Liver (tissue), 9 donors: ENCODE measurements around the gene RAF1. TPM values are rescaled to one million over a fixed set of nuclear protein-coding genes. Genes with fewer than 3 reads are reported as not detected.

Experiments used
- DNase-seq: peaks from one replicate; pipeline ENCODE4 v3.0.0-alpha.2; 2017; ENCODE audit warnings: low spot score
- H3K27ac ChIP-seq, 2 donors: one replicate each; pipeline ENCODE4 v1.7.0; 2013; ENCODE audit warnings: inconsistent platforms in 2 of 2, low read length in 2 of 2, control low read depth in 1 of 2, low read depth in 1 of 2, mild to moderate bottlenecking in 1 of 2
- H3K27me3 ChIP-seq, 4 donors: one replicate each; pipeline versions ENCODE4 v1.6.1 to v1.7.0; 2013; ENCODE audit warnings: low read length in 3 of 4, inconsistent platforms in 1 of 4, mild to moderate bottlenecking in 1 of 4, moderate library complexity in 1 of 4; ENCODE audit not compliant: control insufficient read depth in 4 of 4, insufficient read depth in 4 of 4
- H3K36me3 ChIP-seq, 4 donors: one replicate each; pipeline versions ENCODE4 v1.6.1 to v1.7.0; 2013; ENCODE audit warnings: low read length in 3 of 4, mild to moderate bottlenecking in 3 of 4, low read depth in 1 of 4, moderate library complexity in 1 of 4; ENCODE audit not compliant: control insufficient read depth in 4 of 4, insufficient read depth in 3 of 4
- H3K4me1 ChIP-seq, 4 donors: one replicate each; pipeline versions ENCODE4 v1.6.1 to v1.7.0; 2013; ENCODE audit warnings: low read length in 3 of 4, mild to moderate bottlenecking in 3 of 4, moderate library complexity in 1 of 4; ENCODE audit not compliant: control insufficient read depth in 4 of 4, insufficient read depth in 4 of 4
- H3K4me3 ChIP-seq, 3 donors: one replicate each; pipeline versions ENCODE4 v1.6.1 to v1.7.0; 2013; ENCODE audit warnings: low read length in 3 of 3, control low read depth in 1 of 3, low read depth in 1 of 3, mild to moderate bottlenecking in 1 of 3
- H3K9ac ChIP-seq, 2 donors: one replicate each; pipeline ENCODE4 v1.7.0; 2013; ENCODE audit warnings: low read length in 2 of 2, mild to moderate bottlenecking in 2 of 2, moderate library complexity in 2 of 2, control low read depth in 1 of 2, low read depth in 1 of 2
- H3K9me3 ChIP-seq, 4 donors: one replicate each; pipeline versions ENCODE4 v1.6.1 to v1.7.0; 2013; ENCODE audit warnings: low read length in 3 of 4; ENCODE audit not compliant: control insufficient read depth in 4 of 4
- FOXA1 ChIP-seq: IDR thresholded peaks from 2 replicates; pipeline ENCODE4 v1.6.1; 2016; ENCODE audit warnings: antibody characterized with exemption
- FOXA2 ChIP-seq: IDR thresholded peaks from 2 replicates; pipeline ENCODE4 v1.6.1; 2016; ENCODE audit warnings: antibody characterized with exemption
- GABPA ChIP-seq, 2 donors: IDR thresholded peaks in 1 of 2; conservative IDR thresholded peaks in 1 of 2; 2 replicates each; pipeline ENCODE4 v1.6.1; 2016; ENCODE audit warnings: antibody characterized with exemption in 2 of 2, mild to moderate bottlenecking in 1 of 2, moderate library complexity in 1 of 2
- HNF4G ChIP-seq: IDR thresholded peaks from 2 replicates; pipeline ENCODE4 v1.6.1; 2016; ENCODE audit warnings: antibody characterized with exemption
- JUND ChIP-seq, 2 donors: IDR thresholded peaks; 2 replicates each; pipeline ENCODE4 v1.6.1; 2016; ENCODE audit warnings: antibody characterized with exemption in 2 of 2
- MAX ChIP-seq: IDR thresholded peaks from 2 replicates; pipeline ENCODE4 v1.6.1; 2016; ENCODE audit warnings: antibody characterized with exemption
- NR2F2 ChIP-seq: IDR thresholded peaks from 2 replicates; pipeline ENCODE4 v1.6.1; 2016; ENCODE audit warnings: antibody characterized with exemption
- RAD21 ChIP-seq, 2 donors: IDR thresholded peaks; 2 replicates each; pipeline ENCODE4 v1.6.1; 2016; ENCODE audit warnings: antibody characterized with exemption in 2 of 2, mild to moderate bottlenecking in 2 of 2
- RXRA ChIP-seq, 2 donors: IDR thresholded peaks; 2 replicates each; pipeline ENCODE4 v1.6.1; 2017 to 2018; ENCODE audit warnings: antibody characterized with exemption in 2 of 2, mild to moderate bottlenecking in 1 of 2
- SP1 ChIP-seq: IDR thresholded peaks from 2 replicates; pipeline ENCODE4 v1.6.1; 2018; ENCODE audit warnings: antibody characterized with exemption, mild to moderate bottlenecking
- TAF1 ChIP-seq: conservative IDR thresholded peaks from 2 replicates; pipeline ENCODE4 v1.6.1; 2016; ENCODE audit warnings: antibody characterized with exemption, mild to moderate bottlenecking
- WGBS: extraction: QIAGEN DNeasy Blood & Tissue Kit; methylation state at CpG from one replicate; pipeline ENCODE4 v1.1.7; 2013; 5-methylcytosine and 5-hydroxymethylcytosine counted together
- polyA plus RNA-seq, 2 donors: library from polyadenylated mRNA; stranded (reverse) in 1 of 2; unstranded in 1 of 2; fragments of 200-250 nt in 1 of 2; fragments of >200 nt in 1 of 2; fragmentation: Nextera tagmentation in 1 of 2; extraction: Ambion mirVana in 1 of 2; gene quantifications; one replicate each; pipeline versions ENCODE4 v1.2.1 to v1.2.3, GENCODE V29; 2013 to 2015
- total RNA-seq, 2 donors: library from RNA; depleted of rRNA; stranded (reverse); fragments of >200 nt; gene quantifications; one replicate each; pipeline ENCODE4 v1.2.3, GENCODE V29; 2014
- TF ChIP-seq, protein P1 (sequence below): fragments of 150-350 bp; IDR thresholded peaks from 2 replicates; pipeline ENCODE4 v1.5.1; 2017; ENCODE audit warnings: improper control_type of control experiment, low read depth, low read length; ENCODE audit not compliant: missing input control
- TF ChIP-seq, protein P2 (sequence below): IDR thresholded peaks from 2 replicates; pipeline ENCODE4 v1.6.1; 2016; ENCODE audit warnings: antibody characterized with exemption, mild to moderate bottlenecking
- TF ChIP-seq, protein P3 (sequence below): IDR thresholded peaks from 2 replicates; pipeline ENCODE4 v1.6.1; 2016; ENCODE audit warnings: antibody characterized with exemption
- donor health status: healthy.
- donor health status: healthy.
- donor health status: healthy.
- donor health status: healthy.
- donor health status: healthy.

RAF1 gene
- total and polyA plus RNA-seq, 4 donors, result 44.3 to 92.3 (median 63.2) TPM

GRCh38 chr3:12591456-12591855, 72.5 kb downstream of the RAF1 start:
- no peak overlapping the region for H3K4me3 ChIP-seq
- no peaks in the 10 kb centered on the region for H3K27me3 ChIP-seq
- no peaks in the 10 kb centered on the region for H3K4me1 ChIP-seq
- DNase-seq, result no peak
- no peaks in the 10 kb centered on the region for H3K9me3 ChIP-seq
- H3K27ac ChIP-seq, result no peak overlapping the region
- WGBS, result 96% methylated on average over 6 of the region's 6 CpGs
- TF ChIP-seq NR2F2, result no peak
- TF ChIP-seq, protein P1, sequence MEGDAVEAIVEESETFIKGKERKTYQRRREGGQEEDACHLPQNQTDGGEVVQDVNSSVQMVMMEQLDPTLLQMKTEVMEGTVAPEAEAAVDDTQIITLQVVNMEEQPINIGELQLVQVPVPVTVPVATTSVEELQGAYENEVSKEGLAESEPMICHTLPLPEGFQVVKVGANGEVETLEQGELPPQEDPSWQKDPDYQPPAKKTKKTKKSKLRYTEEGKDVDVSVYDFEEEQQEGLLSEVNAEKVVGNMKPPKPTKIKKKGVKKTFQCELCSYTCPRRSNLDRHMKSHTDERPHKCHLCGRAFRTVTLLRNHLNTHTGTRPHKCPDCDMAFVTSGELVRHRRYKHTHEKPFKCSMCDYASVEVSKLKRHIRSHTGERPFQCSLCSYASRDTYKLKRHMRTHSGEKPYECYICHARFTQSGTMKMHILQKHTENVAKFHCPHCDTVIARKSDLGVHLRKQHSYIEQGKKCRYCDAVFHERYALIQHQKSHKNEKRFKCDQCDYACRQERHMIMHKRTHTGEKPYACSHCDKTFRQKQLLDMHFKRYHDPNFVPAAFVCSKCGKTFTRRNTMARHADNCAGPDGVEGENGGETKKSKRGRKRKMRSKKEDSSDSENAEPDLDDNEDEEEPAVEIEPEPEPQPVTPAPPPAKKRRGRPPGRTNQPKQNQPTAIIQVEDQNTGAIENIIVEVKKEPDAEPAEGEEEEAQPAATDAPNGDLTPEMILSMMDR, result no peak
- no peak overlapping the region for H3K9ac ChIP-seq
- peaks cover 2 to 56% (median 46%) of the 10 kb centered on the region in 4 donors for H3K36me3 ChIP-seq

- Histone ChIP-seq H3K4me3 (no peak overlapping the region), H3K9me3 (no peaks in the 10 kb centered on the region), H3K27me3 (no peaks in the 10 kb centered on the region), H3K36me3 (peaks cover 2 to 67% (median 52%) of the 10 kb centered on the region in 4 donors), H3K4me1 (no peaks in the 10 kb centered on the region), H3K9ac (no peak overlapping the region), H3K27ac (no peak overlapping the region)
- no peak for DNase-seq
- WGBS, result 92% methylated on average over 1 of the region's 4 CpGs
- no peak for TF ChIP-seq RXRA (IDR thresholded peaks at IDR 0.05)
- TF ChIP-seq SP1, result no peak
- no peak for TF ChIP-seq RAD21 (IDR thresholded peaks at IDR 0.05)
- TF ChIP-seq NR2F2, result no peak
- TF ChIP-seq JUND (IDR thresholded peaks at IDR 0.05), result no peak
- no peak for TF ChIP-seq TAF1
- no peak for TF ChIP-seq FOXA2
- TF ChIP-seq, protein P2, sequence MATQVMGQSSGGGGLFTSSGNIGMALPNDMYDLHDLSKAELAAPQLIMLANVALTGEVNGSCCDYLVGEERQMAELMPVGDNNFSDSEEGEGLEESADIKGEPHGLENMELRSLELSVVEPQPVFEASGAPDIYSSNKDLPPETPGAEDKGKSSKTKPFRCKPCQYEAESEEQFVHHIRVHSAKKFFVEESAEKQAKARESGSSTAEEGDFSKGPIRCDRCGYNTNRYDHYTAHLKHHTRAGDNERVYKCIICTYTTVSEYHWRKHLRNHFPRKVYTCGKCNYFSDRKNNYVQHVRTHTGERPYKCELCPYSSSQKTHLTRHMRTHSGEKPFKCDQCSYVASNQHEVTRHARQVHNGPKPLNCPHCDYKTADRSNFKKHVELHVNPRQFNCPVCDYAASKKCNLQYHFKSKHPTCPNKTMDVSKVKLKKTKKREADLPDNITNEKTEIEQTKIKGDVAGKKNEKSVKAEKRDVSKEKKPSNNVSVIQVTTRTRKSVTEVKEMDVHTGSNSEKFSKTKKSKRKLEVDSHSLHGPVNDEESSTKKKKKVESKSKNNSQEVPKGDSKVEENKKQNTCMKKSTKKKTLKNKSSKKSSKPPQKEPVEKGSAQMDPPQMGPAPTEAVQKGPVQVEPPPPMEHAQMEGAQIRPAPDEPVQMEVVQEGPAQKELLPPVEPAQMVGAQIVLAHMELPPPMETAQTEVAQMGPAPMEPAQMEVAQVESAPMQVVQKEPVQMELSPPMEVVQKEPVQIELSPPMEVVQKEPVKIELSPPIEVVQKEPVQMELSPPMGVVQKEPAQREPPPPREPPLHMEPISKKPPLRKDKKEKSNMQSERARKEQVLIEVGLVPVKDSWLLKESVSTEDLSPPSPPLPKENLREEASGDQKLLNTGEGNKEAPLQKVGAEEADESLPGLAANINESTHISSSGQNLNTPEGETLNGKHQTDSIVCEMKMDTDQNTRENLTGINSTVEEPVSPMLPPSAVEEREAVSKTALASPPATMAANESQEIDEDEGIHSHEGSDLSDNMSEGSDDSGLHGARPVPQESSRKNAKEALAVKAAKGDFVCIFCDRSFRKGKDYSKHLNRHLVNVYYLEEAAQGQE, result no peak
- no peak for TF ChIP-seq FOXA1
- TF ChIP-seq, protein P3, sequence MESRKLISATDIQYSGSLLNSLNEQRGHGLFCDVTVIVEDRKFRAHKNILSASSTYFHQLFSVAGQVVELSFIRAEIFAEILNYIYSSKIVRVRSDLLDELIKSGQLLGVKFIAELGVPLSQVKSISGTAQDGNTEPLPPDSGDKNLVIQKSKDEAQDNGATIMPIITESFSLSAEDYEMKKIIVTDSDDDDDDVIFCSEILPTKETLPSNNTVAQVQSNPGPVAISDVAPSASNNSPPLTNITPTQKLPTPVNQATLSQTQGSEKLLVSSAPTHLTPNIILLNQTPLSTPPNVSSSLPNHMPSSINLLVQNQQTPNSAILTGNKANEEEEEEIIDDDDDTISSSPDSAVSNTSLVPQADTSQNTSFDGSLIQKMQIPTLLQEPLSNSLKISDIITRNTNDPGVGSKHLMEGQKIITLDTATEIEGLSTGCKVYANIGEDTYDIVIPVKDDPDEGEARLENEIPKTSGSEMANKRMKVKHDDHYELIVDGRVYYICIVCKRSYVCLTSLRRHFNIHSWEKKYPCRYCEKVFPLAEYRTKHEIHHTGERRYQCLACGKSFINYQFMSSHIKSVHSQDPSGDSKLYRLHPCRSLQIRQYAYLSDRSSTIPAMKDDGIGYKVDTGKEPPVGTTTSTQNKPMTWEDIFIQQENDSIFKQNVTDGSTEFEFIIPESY, result no peak
- no peak for TF ChIP-seq GABPA (IDR thresholded peaks at IDR 0.05 in 1 of 2, conservative IDR thresholded peaks at IDR 0.05 in 1 of 2)
- TF ChIP-seq HNF4G, result no peak
- TF ChIP-seq MAX, result no peak
Observed at GRCh38 chr3:12590096-12590495, 73.8 kb downstream of the RAF1 start.
